GM12874 (cell line): ENCODE measurements around the gene USP8.

ENCODE experiments used
- CTCF ChIP-seq: IDR thresholded peaks from 2 replicates; pipeline ENCODE4 v1.5.1; 2011; ENCODE audit warnings: low read depth, mild to moderate bottlenecking, control low read depth, low read length, moderate library complexity; ENCODE audit not compliant: insufficient read depth

The USP8 gene

DNA sequence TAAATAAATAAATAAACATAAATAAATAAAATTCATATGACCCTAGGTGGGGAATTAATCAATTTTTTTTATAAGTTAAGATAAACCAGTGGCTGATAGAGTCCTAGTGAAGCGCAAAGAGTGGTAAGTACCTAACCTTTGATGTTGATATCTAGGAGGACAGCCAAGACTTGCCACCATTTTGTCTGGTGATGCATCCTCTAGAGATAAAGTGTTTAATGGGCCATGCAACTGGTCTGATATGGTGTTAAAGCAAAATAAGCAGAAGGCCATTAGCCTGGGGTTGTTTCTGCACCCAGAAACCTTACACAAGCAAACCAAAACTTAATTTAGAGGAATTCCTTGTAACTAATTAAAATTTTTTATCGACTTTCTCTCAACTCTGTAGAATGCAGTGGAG lies 9.6 kb upstream of the USP8 start:
- TF ChIP-seq CTCF: no peak

DNA sequence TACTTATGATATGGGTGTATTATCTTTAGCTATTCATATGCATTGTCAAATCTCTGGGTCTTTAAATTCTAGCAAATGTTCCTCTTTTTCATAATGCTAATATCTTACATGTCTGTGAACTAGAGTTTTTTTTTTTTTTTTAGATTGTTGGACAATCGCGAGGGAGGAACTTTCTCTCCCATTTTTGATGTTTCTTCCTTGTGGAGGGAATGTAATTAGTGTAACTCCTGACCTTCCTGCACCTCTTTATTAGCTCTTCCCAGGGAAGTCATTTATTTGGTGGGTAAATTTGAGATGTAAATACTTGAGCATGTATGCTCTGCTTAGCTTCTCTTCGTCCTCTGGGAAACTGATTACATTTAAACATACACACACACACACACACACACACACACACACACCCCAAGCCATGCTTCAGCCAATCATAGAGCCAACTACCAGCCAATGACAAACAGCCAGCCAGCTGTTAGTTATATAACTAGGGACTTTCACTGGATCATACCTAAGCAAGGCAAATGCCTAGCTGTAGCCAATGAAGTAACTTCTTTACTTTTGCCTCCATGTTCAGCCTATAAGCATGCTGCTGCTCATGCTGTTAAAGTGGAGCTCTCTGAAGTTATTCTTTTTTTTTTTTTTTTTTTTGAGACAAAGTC lies 8.3 kb upstream of the USP8 start:
- no peak for TF ChIP-seq CTCF

- no peak for TF ChIP-seq CTCF
Observed at GRCh38 chr15:50416890-50417289, 7.3 kb upstream of the USP8 start.

GRCh38 chr15:50418041-50418583 lies 6.1 kb upstream of the USP8 start:
- no peak for TF ChIP-seq CTCF

DNA sequence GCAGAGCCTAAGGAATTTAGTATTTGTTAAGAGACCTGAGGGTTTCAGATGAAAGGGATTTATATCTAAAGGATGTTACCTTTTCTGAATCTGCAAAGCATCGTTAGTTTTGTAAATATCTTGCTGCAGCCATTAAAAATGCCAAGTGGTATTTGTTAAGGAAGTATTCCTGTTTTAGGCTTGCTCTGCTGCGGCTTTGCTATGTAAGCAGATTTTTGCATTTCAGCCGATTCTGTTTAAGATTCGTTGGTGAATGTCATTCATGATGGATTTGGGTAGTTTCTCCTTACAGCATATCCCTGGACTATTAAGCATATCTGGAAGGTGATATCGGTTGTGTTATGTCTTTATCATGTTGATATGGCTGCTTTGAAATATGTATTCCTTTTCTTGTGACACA lies 1.0 kb downstream of the USP8 start:
- no peak for TF ChIP-seq CTCF

DNA sequence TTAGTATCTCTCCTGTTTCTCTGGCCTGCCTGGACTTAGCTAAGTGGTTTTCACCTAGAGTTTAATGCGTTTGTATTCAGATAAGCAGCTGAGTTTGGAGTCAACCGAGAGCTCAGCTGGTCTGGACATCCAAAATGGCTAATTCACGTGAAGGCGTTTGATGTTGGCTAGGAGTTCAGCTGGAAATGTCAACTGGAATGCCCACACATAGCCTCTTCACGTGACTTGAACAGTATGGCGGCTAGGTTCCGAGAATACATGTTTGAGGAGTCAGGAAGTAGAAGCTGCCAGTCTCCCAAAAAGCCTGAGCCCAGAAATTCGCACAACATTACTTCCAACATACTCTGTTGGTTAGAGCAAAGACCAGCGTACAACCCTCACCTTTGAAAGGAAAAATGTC lies 2.2 kb downstream of the USP8 start:
- TF ChIP-seq CTCF: no peak

DNA sequence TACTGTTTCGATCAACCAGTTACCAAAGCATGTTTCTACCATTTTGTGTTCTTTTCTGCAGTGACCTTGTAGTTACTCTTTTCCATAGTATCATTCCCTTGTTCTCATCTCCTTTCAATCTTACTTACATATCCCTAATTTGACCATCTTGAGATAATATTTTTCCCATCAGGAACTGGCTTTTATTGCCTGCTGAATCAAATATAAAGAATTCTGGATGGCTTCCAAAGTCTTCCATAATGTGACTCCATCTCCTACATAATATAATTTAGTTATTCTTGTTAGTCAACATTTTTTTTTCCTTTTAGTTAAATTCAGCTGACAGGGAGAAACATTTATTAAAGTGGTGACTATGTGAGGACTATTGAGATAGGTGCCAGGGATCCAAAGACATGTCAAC lies 7.0 kb downstream of the USP8 start:
- no peak for TF ChIP-seq CTCF
